GM12878 (cell line): ENCODE data around the gene MTHFD1L. TPM values are rescaled to one million over a fixed set of nuclear protein-coding genes. Genes with fewer than 3 reads are reported as not detected.

ENCODE experiments used
- ATAC-seq: fragments of 200-7000 bp; cut with Tn5 transposase; 3 replicates; pipeline ENCODE4 v1.9.1; 2020; ENCODE audit warnings: mild to moderate bottlenecking, moderate library complexity
- BruUV-seq: library from RNA; stranded (reverse); fragments of 400-500 nt; replicated peaks from 2 replicates; lab custom pipeline; 2021; lab: Mats Ljungman, UMichigan
- CTCF ChIA-PET: fragments of 300-600 bp; sonication (Branson Sonifier 250); formaldehyde crosslinking; extraction: SDS; loops from one replicate; lab custom pipeline; 2021; ENCODE audit warnings: inconsistent platforms; lab: Yijun Ruan, JAX
- POLR2A ChIA-PET: fragments of 350-600 bp; formaldehyde crosslinking; extraction: SDS; loops from one replicate; lab custom pipeline; 2021; ENCODE audit warnings: inconsistent platforms; lab: Charles Lee
- RAD21 ChIA-PET: fragments of 300-600 bp; sonication (Branson Sonifier 250); formaldehyde crosslinking; loops from one replicate; lab custom pipeline; 2023; ENCODE audit warnings: antibody characterized with exemption; ENCODE audit not compliant: unreplicated experiment; lab: Charles Lee
- SMC1A ChIA-PET: fragments of 300-600 bp; sonication (Branson Sonifier 250); formaldehyde crosslinking; loops from one replicate; lab custom pipeline; 2023; ENCODE audit not compliant: unreplicated experiment, uncharacterized antibody; lab: Charles Lee
- DNase-seq: peaks from one replicate; pipeline ENCODE4 v3.0.0-alpha.2; 2011; ENCODE audit warnings: low read depth, low spot score
- FAIRE-seq: peaks from 3 replicates; lab custom pipeline; 2011; peaks lifted over from hg19 to GRCh38; lab: Jason Lieb, UNC
- H2AFZ ChIP-seq: 2 replicates; pipeline ENCODE4 v1.6.0; 2011; ENCODE audit warnings: low read depth, low read length, control low read depth; ENCODE audit not compliant: control insufficient read depth
- H3K27ac ChIP-seq: 2 replicates; pipeline ENCODE4 v1.5.1; 2011; ENCODE audit warnings: control low read depth; ENCODE audit not compliant: control insufficient read depth, insufficient read depth
- H3K27me3 ChIP-seq, 2 experiments: replicated peaks in 1 of 2; 2 replicates each; pipeline versions ENCODE4 v1.6.0 to v1.6.1; 2011; ENCODE audit warnings: low read length in 1 of 2; ENCODE audit not compliant: control insufficient read depth in 2 of 2, insufficient read depth in 2 of 2
- H3K36me3 ChIP-seq, 2 experiments: 2 replicates each; pipeline ENCODE4 v1.5.1; 2011; ENCODE audit warnings: low read length in 1 of 2; ENCODE audit not compliant: control insufficient read depth in 2 of 2, insufficient read depth in 2 of 2
- H3K4me1 ChIP-seq: 2 replicates; pipeline ENCODE4 v1.6.1; 2011; ENCODE audit warnings: mild to moderate bottlenecking, low read length, moderate library complexity, mixed read lengths; ENCODE audit not compliant: control insufficient read depth, insufficient read depth
- H3K4me2 ChIP-seq: 2 replicates; pipeline ENCODE4 v1.6.0; 2011; ENCODE audit warnings: control low read depth; ENCODE audit not compliant: control insufficient read depth, insufficient read depth
- H3K4me3 ChIP-seq: fragments of 200-600 bp; sonication (generic); 2 replicates; pipeline ENCODE4 v1.5.1; 2016
- H3K79me2 ChIP-seq: 2 replicates; pipeline ENCODE4 v1.6.0; 2011; ENCODE audit warnings: low read length; ENCODE audit not compliant: control insufficient read depth, insufficient read depth
- H3K9ac ChIP-seq: 2 replicates; pipeline ENCODE4 v1.8.0; 2011; ENCODE audit warnings: low read length, control low read depth, mixed read lengths; ENCODE audit not compliant: control insufficient read depth, insufficient read depth
- H3K9me3 ChIP-seq: replicated peaks from 3 replicates; pipeline ENCODE4 v1.5.1; 2011; ENCODE audit warnings: mild to moderate bottlenecking, low read length; ENCODE audit not compliant: control insufficient read depth, insufficient read depth
- H4K20me1 ChIP-seq: 2 replicates; pipeline ENCODE4 v1.6.0; 2011; ENCODE audit not compliant: control insufficient read depth, insufficient read depth
- NKRF ChIP-seq: fragments of 450-650 bp; conservative IDR thresholded peaks from 2 replicates; pipeline ENCODE4 v1.6.1; 2017; ENCODE audit warnings: mild to moderate bottlenecking, moderate library complexity
- POLR2AphosphoS5 ChIP-seq: IDR thresholded peaks from 2 replicates; pipeline ENCODE4 v1.6.1; 2011; ENCODE audit warnings: mild to moderate bottlenecking, low read length, inconsistent platforms
- SUPT20H ChIP-seq: IDR thresholded peaks from 2 replicates; pipeline ENCODE4 v1.6.1; 2011; ENCODE audit warnings: low read depth, mild to moderate bottlenecking, low read length, moderate library complexity, borderline replicate concordance; ENCODE audit not compliant: control insufficient read depth
- TCF3 ChIP-seq: IDR thresholded peaks from 2 replicates; pipeline ENCODE4 v1.6.1; 2012; ENCODE audit warnings: low read depth, mild to moderate bottlenecking, low read length, borderline replicate concordance; ENCODE audit not compliant: insufficient read depth
- ZNF384 ChIP-seq: IDR thresholded peaks from 2 replicates; pipeline ENCODE4 v1.6.1; 2012; ENCODE audit warnings: low read depth, mild to moderate bottlenecking, low read length, improper control_type of control experiment, borderline replicate concordance
- WGBS: methylation state at CpG from one replicate; pipeline ENCODE4 v1.1.6; 2016; ENCODE audit warnings: low lambda C conversion rate; ENCODE audit not compliant: insufficient replicate concordance, insufficient coverage; ENCODE audit errors: missing lambda C conversion rate; 5-methylcytosine and 5-hydroxymethylcytosine counted together
- in situ Hi-C: fragments of 300-500 bp; cut with MboI; formaldehyde crosslinking; loops from 9 replicates; pipeline ENCODE4 v1.14.3; 2018; ENCODE audit warnings: mixed read lengths
- intact Hi-C: fragments of 100-400 bp; cut with micrococcal nuclease; formaldehyde crosslinking; loops from one replicate; pipeline ENCODE4 v1.14.2; 2022; ENCODE audit not compliant: unreplicated experiment
- polyA plus RNA-seq, 11 experiments: library from polyadenylated mRNA; depleted of rRNA in 4 of 11; unstranded in 6 of 11; stranded (reverse) in 5 of 11; fragments of >200 nt; fragmentation: Nextera tagmentation in 4 of 11; fragmentation: Illumina TruSeq in 1 of 11; extraction: Ambion mirVana in 4 of 11; extraction: Trizol in 1 of 11; gene quantifications; 1 replicate in 1 of 11; 2 replicates in 10 of 11; pipeline versions ENCODE4 v1.2.1 to v1.2.3, GENCODE V29; 2011 to 2016; ENCODE audit warnings: inconsistent platforms in 2 of 11, missing spikeins in 2 of 11, low read depth in 1 of 11
- total RNA-seq, 4 experiments: library from RNA; depleted of rRNA in 3 of 4; stranded (reverse); fragments of >200 nt in 3 of 4; fragmentation: Illumina TruSeq in 1 of 4; extraction: Trizol in 1 of 4; gene quantifications; 2 replicates each; pipeline versions ENCODE4 v1.2.1 to v1.2.3, GENCODE V29; 2013 to 2021
- TF ChIP-seq, protein P1 (sequence below): IDR thresholded peaks from 2 replicates; pipeline ENCODE4 v1.6.1; 2011; ENCODE audit warnings: borderline replicate concordance, low read depth, mild to moderate bottlenecking, moderate library complexity, mixed read lengths, low read length; ENCODE audit not compliant: insufficient read depth; ENCODE audit errors: extremely low read length

The MTHFD1L gene
- total and polyA plus RNA-seq, 10 of the 15 experiments (the other 5 are each of a cell fraction or from before 2014, with no cell fraction given), result 11.7 to 75.5 (median 28.8) TPM

- no peak for TF ChIP-seq NKRF
Measured at GRCh38 chr6:150981095-150981494, 115.6 kb downstream of the MTHFD1L start (continued).

DNA sequence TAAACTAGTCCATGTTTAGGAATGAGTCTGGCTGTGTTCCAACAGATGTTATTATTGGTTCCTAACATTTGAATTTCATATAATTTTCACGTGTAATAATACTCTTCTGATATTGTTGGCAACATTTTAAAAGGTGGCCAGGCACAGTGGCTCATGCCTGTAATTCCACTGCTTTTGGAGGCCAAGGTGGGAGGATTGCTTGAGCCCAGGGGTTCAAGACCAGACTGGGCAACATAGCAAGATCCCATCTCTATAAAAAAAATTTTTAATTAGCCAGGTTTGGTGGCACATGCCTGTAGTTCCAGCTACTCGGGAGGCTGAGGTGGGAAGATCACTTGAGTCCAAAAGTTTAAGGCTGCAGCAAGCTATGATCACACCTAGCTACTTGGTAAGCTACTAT lies 116.2 kb downstream of the MTHFD1L start:
- no peaks in the 10 kb centered on the region for H3K27me3 ChIP-seq
- peaks cover 2% of the 10 kb centered on the region; the same call in 1 of the 2 replicates for H3K4me1 ChIP-seq
- H3K9me3 ChIP-seq, result no peaks in the 10 kb centered on the region; the same call in 2 of the 3 replicates
- H3K36me3 ChIP-seq, result peaks cover 0 to 2% of the 10 kb centered on the region in 2 experiments; a peak in 3 of 4 replicates
- FAIRE-seq (no peak), ATAC-seq (no peak), DNase-seq (no peak)
- no peaks in the 10 kb centered on the region for H4K20me1 ChIP-seq
- H2AFZ ChIP-seq, result no peak overlapping the region; the same call in 1 of the 2 replicates
- ChIA-PET CTCF (interaction anchor here (1.1 kb wide), 1 partner anchor 12 kb away, joined by 3 read pairs; no protein-coding TSS in a partner anchor), SMC1A (no interaction called here), POLR2A (no interaction called here), RAD21 (no interaction called here)
- in situ Hi-C loops (no loop called here), intact Hi-C loops (no loop called here)
- TF ChIP-seq ZNF384, result no peak
- TF ChIP-seq POLR2AphosphoS5, result no peak
- TF ChIP-seq, protein P1, sequence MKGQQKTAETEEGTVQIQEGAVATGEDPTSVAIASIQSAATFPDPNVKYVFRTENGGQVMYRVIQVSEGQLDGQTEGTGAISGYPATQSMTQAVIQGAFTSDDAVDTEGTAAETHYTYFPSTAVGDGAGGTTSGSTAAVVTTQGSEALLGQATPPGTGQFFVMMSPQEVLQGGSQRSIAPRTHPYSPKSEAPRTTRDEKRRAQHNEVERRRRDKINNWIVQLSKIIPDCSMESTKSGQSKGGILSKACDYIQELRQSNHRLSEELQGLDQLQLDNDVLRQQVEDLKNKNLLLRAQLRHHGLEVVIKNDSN, result no peak
- no peak for TF ChIP-seq TCF3
- TF ChIP-seq SUPT20H, result no peak
- no TSS peak for BruUV-seq
- H3K4me3 ChIP-seq, result no peak overlapping the region
- H3K27ac ChIP-seq, result no peak overlapping the region; the same call in 1 of the 2 replicates
- no peaks in the 10 kb centered on the region for H3K79me2 ChIP-seq
- 50% methylated on average over 2 of the region's 2 CpGs for WGBS
- H3K9ac ChIP-seq, result no peak overlapping the region
- H3K4me2 ChIP-seq, result no peak overlapping the region; the same call in 1 of the 2 replicates
